IMR-90 (cell line): ENCODE data around the gene TSPAN16. TPM values are rescaled to one million over a fixed set of nuclear protein-coding genes. Genes with fewer than 3 reads are reported as not detected.
A peak's percentile ranks its signal among the peaks of the same experiment; 100 is the strongest.

Source experiments
- ATAC-seq: fragments of 200-7000 bp; cut with Tn5 transposase; 2 replicates; pipeline ENCODE4 v1.9.1; 2020; ENCODE audit warnings: low read depth, mild to moderate bottlenecking, moderate library complexity
- BruUV-seq: library from RNA; stranded (reverse); fragments of 400-500 nt; replicated peaks from 2 replicates; lab custom pipeline; 2021; lab: Mats Ljungman, UMichigan
- CTCF ChIA-PET: fragments of 300-600 bp; formaldehyde crosslinking; extraction: SDS; loops from one replicate; lab custom pipeline; 2021; ENCODE audit warnings: antibody characterized with exemption; lab: Yijun Ruan, JAX
- POLR2A ChIA-PET: fragments of 300-600 bp; sonication (Branson Sonifier 250); formaldehyde crosslinking; loops from one replicate; lab custom pipeline; 2022; ENCODE audit warnings: antibody characterized with exemption; ENCODE audit not compliant: unreplicated experiment; lab: Charles Lee
- DNase-seq: peaks from one replicate; pipeline ENCODE4 v3.0.0; 2013
- H2AFZ ChIP-seq: replicated peaks from 2 replicates; pipeline ENCODE3; 2013; ENCODE audit warnings: low read length, mild to moderate bottlenecking; ENCODE audit not compliant: poor library complexity
- H2AK5ac ChIP-seq: 2 replicates; pipeline ENCODE4 v1.6.1; 2013; ENCODE audit warnings: low read depth, low read length, inconsistent platforms
- H2AK9ac ChIP-seq: replicated peaks from 2 replicates; pipeline ENCODE3; 2013; ENCODE audit warnings: mild to moderate bottlenecking, low read depth, low read length, moderate library complexity; ENCODE audit not compliant: poor library complexity
- H2BK120ac ChIP-seq: 2 replicates; pipeline ENCODE4 v1.6.1; 2013; ENCODE audit warnings: low read depth, low read length, inconsistent platforms
- H2BK15ac ChIP-seq: 3 replicates; pipeline ENCODE4 v1.6.1; 2013; ENCODE audit warnings: low read depth, low read length, inconsistent platforms
- H2BK20ac ChIP-seq: 2 replicates; pipeline ENCODE4 v1.6.1; 2013; ENCODE audit warnings: low read depth, mild to moderate bottlenecking, inconsistent platforms, low read length, moderate library complexity
- H2BK5ac ChIP-seq: 2 replicates; pipeline ENCODE4 v1.6.1; 2013; ENCODE audit warnings: mild to moderate bottlenecking, low read depth, low read length, inconsistent platforms; ENCODE audit not compliant: poor library complexity, severe bottlenecking
- H3K14ac ChIP-seq: replicated peaks from 2 replicates; pipeline ENCODE4 v1.6.1; 2013; ENCODE audit warnings: low read depth, low read length, inconsistent platforms
- H3K18ac ChIP-seq: 2 replicates; pipeline ENCODE4 v1.6.1; 2013; ENCODE audit warnings: low read depth, low read length, control low read depth
- H3K23ac ChIP-seq: 2 replicates; pipeline ENCODE4 v1.6.1; 2013; ENCODE audit warnings: low read depth, low read length, inconsistent platforms
- H3K27ac ChIP-seq: 2 replicates; pipeline ENCODE4 v1.5.1; 2013; ENCODE audit warnings: mild to moderate bottlenecking, control low read depth, low read length; ENCODE audit not compliant: insufficient read depth
- H3K27me3 ChIP-seq: 2 replicates; pipeline ENCODE4 v1.6.1; 2013; ENCODE audit warnings: low read length; ENCODE audit not compliant: control insufficient read depth, insufficient read depth
- H3K36me3 ChIP-seq: 2 replicates; pipeline ENCODE4 v1.6.1; 2013; ENCODE audit warnings: low read length, mixed read lengths; ENCODE audit not compliant: control insufficient read depth, insufficient read depth
- H3K4ac ChIP-seq: 2 replicates; pipeline ENCODE4 v1.6.1; 2013; ENCODE audit warnings: low read depth, low read length, inconsistent platforms
- H3K4me1 ChIP-seq: 2 replicates; pipeline ENCODE4 v1.6.1; 2013; ENCODE audit warnings: low read length, mixed read lengths; ENCODE audit not compliant: control insufficient read depth, insufficient read depth
- H3K4me2 ChIP-seq: 2 replicates; pipeline ENCODE4 v1.6.1; 2013; ENCODE audit warnings: low read depth, mild to moderate bottlenecking, control low read depth, low read length, moderate library complexity
- H3K4me3 ChIP-seq: 2 replicates; pipeline ENCODE4 v1.5.1; 2013; ENCODE audit warnings: low read depth, mild to moderate bottlenecking, control low read depth, low read length, moderate library complexity; ENCODE audit not compliant: insufficient read depth
- H3K56ac ChIP-seq: 2 replicates; pipeline ENCODE4 v1.6.1; 2013; ENCODE audit warnings: low read length, inconsistent platforms; ENCODE audit not compliant: insufficient read depth; ENCODE audit errors: extremely low read depth
- H3K79me1 ChIP-seq, 2 experiments: 2 replicates each; pipeline ENCODE4 v1.6.1; 2013; ENCODE audit warnings: low read length in 2 of 2, inconsistent platforms in 1 of 2, low read depth in 1 of 2
- H3K9ac ChIP-seq: 2 replicates; pipeline ENCODE4 v1.6.1; 2013; ENCODE audit warnings: low read depth, low read length, control low read depth
- H3K9me1 ChIP-seq: 2 replicates; pipeline ENCODE4 v1.6.1; 2013; ENCODE audit warnings: low read length, inconsistent platforms; ENCODE audit not compliant: insufficient read depth
- H3K9me3 ChIP-seq: 2 replicates; pipeline ENCODE4 v1.6.1; 2013; ENCODE audit warnings: low read length; ENCODE audit not compliant: control insufficient read depth, insufficient read depth
- H4K20me1 ChIP-seq: 2 replicates; pipeline ENCODE4 v1.6.1; 2013; ENCODE audit warnings: low read length, inconsistent platforms; ENCODE audit not compliant: insufficient read depth
- H4K5ac ChIP-seq: 2 replicates; pipeline ENCODE4 v1.6.1; 2013; ENCODE audit warnings: mild to moderate bottlenecking, low read depth, low read length, control low read depth
- H4K8ac ChIP-seq, 2 experiments: 2 replicates each; pipeline ENCODE4 v1.6.1; 2013; ENCODE audit warnings: low read depth in 2 of 2, low read length in 2 of 2, control low read depth in 1 of 2, inconsistent platforms in 1 of 2
- H4K91ac ChIP-seq: 2 replicates; pipeline ENCODE4 v1.6.1; 2013; ENCODE audit warnings: low read depth, low read length, inconsistent platforms; ENCODE audit not compliant: insufficient read depth
- BHLHE40 ChIP-seq: fragments of 150-350 bp; IDR thresholded peaks from 2 replicates; pipeline ENCODE4 v1.6.1; 2016; ENCODE audit warnings: mild to moderate bottlenecking, low read depth, low read length
- CEBPB ChIP-seq: IDR thresholded peaks from 2 replicates; pipeline ENCODE4 v1.6.1; 2012; ENCODE audit warnings: low read depth, low read length, improper control_type of control experiment
- CHD1 ChIP-seq: IDR thresholded peaks from 2 replicates; pipeline ENCODE4 v1.6.1; 2012; ENCODE audit warnings: low read depth, low read length, improper control_type of control experiment
- FOS ChIP-seq: fragments of 150-350 bp; IDR thresholded peaks from 2 replicates; pipeline ENCODE4 v1.6.1; 2016; ENCODE audit warnings: low read depth, low read length
- MAFK ChIP-seq: IDR thresholded peaks from 2 replicates; pipeline ENCODE4 v1.6.1; 2012; ENCODE audit warnings: low read depth, low read length, improper control_type of control experiment
- MAZ ChIP-seq: IDR thresholded peaks from 2 replicates; pipeline ENCODE4 v1.6.1; 2012; ENCODE audit warnings: low read depth, mild to moderate bottlenecking, low read length, improper control_type of control experiment, moderate library complexity, borderline replicate concordance
- MXI1 ChIP-seq: IDR thresholded peaks from 2 replicates; pipeline ENCODE4 v1.6.1; 2012; ENCODE audit warnings: low read depth, mild to moderate bottlenecking, low read length, moderate library complexity, borderline replicate concordance
- NFE2L2 ChIP-seq: fragments of 150-350 bp; IDR thresholded peaks from 2 replicates; pipeline ENCODE4 v1.6.1; 2016; ENCODE audit warnings: low read depth, mild to moderate bottlenecking, low read length
- POLR2A ChIP-seq: IDR thresholded peaks from 2 replicates; pipeline ENCODE4 v1.6.1; 2012; ENCODE audit warnings: mild to moderate bottlenecking, low read depth, low read length
- RCOR1 ChIP-seq: IDR thresholded peaks from 2 replicates; pipeline ENCODE4 v1.6.1; 2012; ENCODE audit warnings: mild to moderate bottlenecking, low read length, improper control_type of control experiment; ENCODE audit not compliant: insufficient replicate concordance
- RFX5 ChIP-seq: IDR thresholded peaks from 2 replicates; pipeline ENCODE4 v1.8.0; 2012; ENCODE audit warnings: low read depth, mild to moderate bottlenecking, low read length, moderate library complexity
- WGBS, 2 experiments: methylation state at CpG; one replicate each; pipeline versions ENCODE4 v1.1.5 to v1.1.7; 2013; ENCODE audit warnings: missing lambda C conversion rate in 2 of 2; ENCODE audit not compliant: insufficient read length in 1 of 2; ENCODE audit errors: extremely low coverage in 2 of 2; 5-methylcytosine and 5-hydroxymethylcytosine counted together
- dilution Hi-C: fragments of 300-500 bp; cut with HindIII; formaldehyde crosslinking; loops from one replicate; pipeline ENCODE4 v1.14.3; 2018; ENCODE audit warnings: low sequenced_read_pairs; ENCODE audit not compliant: unreplicated experiment
- in situ Hi-C: fragments of 300-500 bp; cut with MboI; formaldehyde crosslinking; loops from 3 replicates; pipeline ENCODE4 v1.14.3; 2019; ENCODE audit warnings: low sequenced_read_pairs, inconsistent platforms, mixed read lengths
- intact Hi-C: fragments of 100-400 bp; cut with micrococcal nuclease; formaldehyde crosslinking; loops from 2 replicates; pipeline ENCODE4 v1.10.0; 2022
- polyA plus RNA-seq, 3 experiments: library from polyadenylated mRNA; depleted of rRNA; stranded (reverse); fragments of >200 nt; gene quantifications; 2 replicates each; pipeline ENCODE4 v1.2.3, GENCODE V29; 2012; ENCODE audit warnings: low replicate concordance in 1 of 3
- total RNA-seq: library from RNA; depleted of rRNA; stranded (reverse); fragments of >200 nt; gene quantifications from 2 replicates; pipeline ENCODE4 v1.2.3, GENCODE V29; 2012
- TF ChIP-seq, protein P1 (sequence below): fragments of 150-350 bp; IDR thresholded peaks from 2 replicates; pipeline ENCODE4 v1.6.1; 2016; ENCODE audit warnings: low read depth, mild to moderate bottlenecking, low read length, moderate library complexity, borderline replicate concordance
- TF ChIP-seq, protein P2 (sequence below): conservative IDR thresholded peaks from 2 replicates; pipeline ENCODE4 v1.5.1; 2012; ENCODE audit warnings: mild to moderate bottlenecking, low read depth, low read length, improper control_type of control experiment
- TF ChIP-seq, protein P3 (sequence below): fragments of 150-350 bp; IDR thresholded peaks from 2 replicates; pipeline ENCODE4 v1.6.1; 2017; ENCODE audit warnings: mild to moderate bottlenecking, antibody characterized with exemption, low read length, low read depth

Gene TSPAN16
- total and polyA plus RNA-seq, 2 of the 4 experiments (the other 2 are of a cell fraction): not detected

DNA sequence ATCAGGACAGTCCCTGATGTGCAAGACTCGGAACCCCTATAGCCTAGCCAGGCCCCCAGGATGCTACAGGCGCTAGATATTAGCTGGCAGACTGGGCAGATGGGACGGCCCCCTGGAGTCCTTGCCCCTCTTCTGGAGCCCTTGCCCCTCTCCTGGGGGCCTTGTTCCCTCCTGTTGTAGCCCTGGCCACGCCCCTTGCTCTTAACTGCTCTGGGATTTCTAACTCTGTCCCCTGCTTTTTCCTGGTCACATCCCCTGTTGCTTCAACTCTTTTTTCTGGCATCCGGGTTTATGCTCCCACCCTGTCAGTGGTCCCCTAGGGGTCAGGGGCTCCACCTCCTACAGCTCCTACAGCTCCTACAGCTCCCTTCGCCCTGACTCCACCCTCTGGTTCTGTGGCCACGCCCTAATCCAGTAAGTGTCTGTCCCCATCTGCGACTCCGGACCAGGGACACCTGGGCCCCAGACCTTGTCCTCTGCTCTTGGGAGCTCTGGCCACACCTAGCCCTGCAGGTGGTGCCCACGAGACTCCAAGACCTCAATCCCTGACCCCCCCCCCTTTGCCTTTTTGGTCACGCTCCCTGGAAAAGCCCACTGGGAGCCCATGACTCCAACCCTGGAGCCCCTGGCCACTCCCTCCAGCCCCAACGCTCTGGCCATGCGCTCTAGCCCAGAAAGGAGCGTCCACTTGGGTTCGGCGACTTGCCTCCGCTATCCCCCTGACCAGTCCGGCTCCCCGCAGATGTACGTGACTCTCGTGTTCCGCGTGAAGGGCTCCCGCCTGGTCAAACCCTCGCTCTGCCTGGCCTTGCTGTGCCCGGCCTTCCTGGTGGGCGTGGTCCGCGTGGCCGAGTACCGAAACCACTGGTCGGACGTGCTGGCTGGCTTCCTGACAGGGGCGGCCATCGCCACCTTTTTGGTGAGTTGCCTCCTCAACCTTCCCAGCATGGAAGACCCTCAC, 66.1 kb downstream of the TSPAN16 start:
- dilution Hi-C loops (no loop called here), intact Hi-C loops (no loop called here), in situ Hi-C loops (no loop called here)
- no peak overlapping the region for H3K4ac ChIP-seq
- no peak overlapping the region for H2BK15ac ChIP-seq
- no peak overlapping the region for H3K4me2 ChIP-seq
- H3K9me1 ChIP-seq: peaks cover 12% of the 10 kb centered on the region; the same call in 1 of the 2 replicates
- H3K4me1 ChIP-seq: no peaks in the 10 kb centered on the region
- H4K91ac ChIP-seq: no peak overlapping the region
- H4K20me1 ChIP-seq: peaks cover 4% of the 10 kb centered on the region
- no peak overlapping the region for H3K23ac ChIP-seq
- DNase-seq: no peak
- H3K9me3 ChIP-seq: no peaks in the 10 kb centered on the region
- no peak overlapping the region for H4K5ac ChIP-seq
- ATAC-seq: no peak
- 0 out of 4 replicates have a peak, but pooled peaks cover 0 to 4% of the 10 kb centered on the region in 2 experiments for H3K79me1 ChIP-seq
- peak overlapping the region; percentile 32 for H2AFZ ChIP-seq
- peaks cover 39% of the 10 kb centered on the region for H3K36me3 ChIP-seq
- POLR2A ChIA-PET: interaction anchor here (0.8 kb wide), 1 partner anchor 44 kb away, joined by 3 read pairs; no protein-coding TSS in a partner anchor
- CTCF ChIA-PET: no interaction called here
- H2BK5ac ChIP-seq: no peak overlapping the region
- H3K4me3 ChIP-seq: no peak overlapping the region
- H3K18ac ChIP-seq: no peak overlapping the region
- peak overlapping the region; percentile 28 for H2AK9ac ChIP-seq
- H2AK5ac ChIP-seq: no peak overlapping the region
- no peak overlapping the region for H2BK120ac ChIP-seq
- WGBS, 2 experiments: 73% methylated on average over 25 of the region's 35 CpGs; no CpG with 5 or more reads in 1 of the 2 experiments
- H4K8ac ChIP-seq: no peak overlapping the region
- no TSS peak for BruUV-seq
- H3K9ac ChIP-seq: no peak overlapping the region
- H3K27ac ChIP-seq: no peak overlapping the region
- no peak overlapping the region for H3K56ac ChIP-seq
- H2BK20ac ChIP-seq: no peak overlapping the region
- no peaks in the 10 kb centered on the region for H3K27me3 ChIP-seq
- no peak overlapping the region for H3K14ac ChIP-seq
- TF ChIP-seq RFX5 (no peak), FOS (no peak), MXI1 (no peak), CEBPB (no peak), RCOR1 (no peak), MAZ (no peak), CHD1 (no peak), POLR2A (no peak), MAFK (no peak), BHLHE40 (no peak), NFE2L2 (no peak)
- TF ChIP-seq, protein P1, sequence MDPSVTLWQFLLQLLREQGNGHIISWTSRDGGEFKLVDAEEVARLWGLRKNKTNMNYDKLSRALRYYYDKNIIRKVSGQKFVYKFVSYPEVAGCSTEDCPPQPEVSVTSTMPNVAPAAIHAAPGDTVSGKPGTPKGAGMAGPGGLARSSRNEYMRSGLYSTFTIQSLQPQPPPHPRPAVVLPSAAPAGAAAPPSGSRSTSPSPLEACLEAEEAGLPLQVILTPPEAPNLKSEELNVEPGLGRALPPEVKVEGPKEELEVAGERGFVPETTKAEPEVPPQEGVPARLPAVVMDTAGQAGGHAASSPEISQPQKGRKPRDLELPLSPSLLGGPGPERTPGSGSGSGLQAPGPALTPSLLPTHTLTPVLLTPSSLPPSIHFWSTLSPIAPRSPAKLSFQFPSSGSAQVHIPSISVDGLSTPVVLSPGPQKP: no peak
- TF ChIP-seq, protein P2, sequence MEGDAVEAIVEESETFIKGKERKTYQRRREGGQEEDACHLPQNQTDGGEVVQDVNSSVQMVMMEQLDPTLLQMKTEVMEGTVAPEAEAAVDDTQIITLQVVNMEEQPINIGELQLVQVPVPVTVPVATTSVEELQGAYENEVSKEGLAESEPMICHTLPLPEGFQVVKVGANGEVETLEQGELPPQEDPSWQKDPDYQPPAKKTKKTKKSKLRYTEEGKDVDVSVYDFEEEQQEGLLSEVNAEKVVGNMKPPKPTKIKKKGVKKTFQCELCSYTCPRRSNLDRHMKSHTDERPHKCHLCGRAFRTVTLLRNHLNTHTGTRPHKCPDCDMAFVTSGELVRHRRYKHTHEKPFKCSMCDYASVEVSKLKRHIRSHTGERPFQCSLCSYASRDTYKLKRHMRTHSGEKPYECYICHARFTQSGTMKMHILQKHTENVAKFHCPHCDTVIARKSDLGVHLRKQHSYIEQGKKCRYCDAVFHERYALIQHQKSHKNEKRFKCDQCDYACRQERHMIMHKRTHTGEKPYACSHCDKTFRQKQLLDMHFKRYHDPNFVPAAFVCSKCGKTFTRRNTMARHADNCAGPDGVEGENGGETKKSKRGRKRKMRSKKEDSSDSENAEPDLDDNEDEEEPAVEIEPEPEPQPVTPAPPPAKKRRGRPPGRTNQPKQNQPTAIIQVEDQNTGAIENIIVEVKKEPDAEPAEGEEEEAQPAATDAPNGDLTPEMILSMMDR: no peak
- TF ChIP-seq, protein P3, sequence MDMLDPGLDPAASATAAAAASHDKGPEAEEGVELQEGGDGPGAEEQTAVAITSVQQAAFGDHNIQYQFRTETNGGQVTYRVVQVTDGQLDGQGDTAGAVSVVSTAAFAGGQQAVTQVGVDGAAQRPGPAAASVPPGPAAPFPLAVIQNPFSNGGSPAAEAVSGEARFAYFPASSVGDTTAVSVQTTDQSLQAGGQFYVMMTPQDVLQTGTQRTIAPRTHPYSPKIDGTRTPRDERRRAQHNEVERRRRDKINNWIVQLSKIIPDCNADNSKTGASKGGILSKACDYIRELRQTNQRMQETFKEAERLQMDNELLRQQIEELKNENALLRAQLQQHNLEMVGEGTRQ: no peak
